ENCODE data around the gene RBM44.
"Not testable (repeated sequence)": the region's sequence is repeated elsewhere in the genome, so short reads cannot be mapped to it uniquely, and the experiment has no call there.

The RBM44 gene

GRCh38 chr2:237798236-237799059 is at the start of gene RBM44:
TSS of gene RBM44 (plus strand) at chr2:237798779. CDS start at chr2:237813610, 14,831 bp downstream.
- DNase-seq (ENCODE audit: low read depth), result no peak

DNA sequence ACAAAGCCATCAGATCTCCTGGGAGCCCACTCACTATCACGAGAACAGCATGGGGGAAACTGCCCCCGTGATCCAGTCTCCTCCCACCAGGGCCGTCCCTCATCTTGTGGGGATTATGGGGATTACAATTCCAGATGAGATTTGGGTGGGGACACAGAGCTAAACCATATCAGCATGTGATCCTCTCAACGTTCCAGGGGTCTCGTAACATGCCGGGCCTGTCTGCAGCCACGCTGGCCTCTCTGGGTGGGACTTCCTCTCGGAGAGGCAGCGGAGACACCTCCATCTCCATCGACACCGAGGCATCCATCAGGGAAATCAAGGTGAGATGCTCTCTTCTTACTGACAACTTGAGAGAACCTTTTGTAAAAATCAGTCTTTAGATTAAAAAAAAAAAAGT is 49.6 kb upstream of the RBM44 start:
- DNase-seq (ENCODE audit: low read depth), result no peak

DNA sequence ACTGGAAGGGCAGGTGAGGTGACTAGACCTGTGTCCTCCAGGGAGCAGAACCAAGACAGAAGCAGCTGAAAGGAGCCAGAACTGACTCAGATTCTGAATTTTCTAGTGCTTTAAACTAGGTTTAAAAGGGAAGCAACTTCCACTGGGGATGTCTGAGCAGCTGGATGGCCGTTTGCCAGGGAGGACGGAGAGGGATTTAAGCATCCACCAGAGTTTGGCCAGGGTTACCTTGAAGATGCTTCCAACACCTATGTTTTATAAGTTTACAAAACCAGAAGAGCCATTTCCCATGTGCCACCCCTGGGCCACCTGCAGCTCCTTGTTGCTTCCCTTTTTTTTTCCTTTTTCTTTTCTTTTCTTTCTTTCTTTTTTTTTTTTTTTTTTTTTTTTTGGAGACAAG is 48.6 kb upstream of the RBM44 start:
- no peak for DNase-seq (ENCODE audit: low read depth)

GRCh38 chr2:237750441-237750840 is 48.1 kb upstream of the RBM44 start:
- not testable (repeated sequence) for DNase-seq (ENCODE audit: low read depth)

GRCh38 chr2:237752761-237753165 is 45.8 kb upstream of the RBM44 start:
- DNase-seq (ENCODE audit: low read depth), result no peak

GRCh38 chr2:237754182-237754581 is 44.4 kb upstream of the RBM44 start:
- DNase-seq (ENCODE audit: low read depth), result no peak

- DNase-seq (ENCODE audit: low read depth), result no peak
These were observed 43.8 kb upstream of the RBM44 start for GRCh38 chr2:237754626-237755248.

GRCh38 chr2:237757616-237758015 is 41.0 kb upstream of the RBM44 start:
- no peak for DNase-seq (ENCODE audit: low read depth)

DNA sequence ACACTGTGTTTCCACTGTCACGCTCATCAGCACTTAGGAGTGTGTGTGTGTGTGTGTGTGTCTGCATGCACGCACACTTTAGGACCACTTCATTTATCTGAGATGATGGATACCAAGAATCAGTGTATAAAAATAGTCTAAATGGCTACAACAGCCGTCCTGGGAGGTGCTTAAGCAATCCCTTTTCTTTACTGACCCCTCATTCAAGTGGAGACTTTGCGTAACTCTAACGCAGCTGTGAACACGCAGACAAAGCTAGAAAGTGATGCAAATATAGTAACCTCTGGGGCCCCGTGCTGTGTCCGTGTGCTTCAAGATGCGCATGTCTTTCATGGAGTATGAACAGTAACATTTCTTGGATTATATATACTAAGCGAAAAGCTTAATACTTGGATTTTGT is 40.4 kb upstream of the RBM44 start:
- no peak for DNase-seq (ENCODE audit: low read depth)

- DNase-seq (ENCODE audit: low read depth), result no peak
These were observed 39.4 kb upstream of the RBM44 start for GRCh38 chr2:237759176-237759575.

GRCh38 chr2:237760506-237761502 is 37.8 kb upstream of the RBM44 start:
- DNase-seq (ENCODE audit: low read depth), result no peak

DNA sequence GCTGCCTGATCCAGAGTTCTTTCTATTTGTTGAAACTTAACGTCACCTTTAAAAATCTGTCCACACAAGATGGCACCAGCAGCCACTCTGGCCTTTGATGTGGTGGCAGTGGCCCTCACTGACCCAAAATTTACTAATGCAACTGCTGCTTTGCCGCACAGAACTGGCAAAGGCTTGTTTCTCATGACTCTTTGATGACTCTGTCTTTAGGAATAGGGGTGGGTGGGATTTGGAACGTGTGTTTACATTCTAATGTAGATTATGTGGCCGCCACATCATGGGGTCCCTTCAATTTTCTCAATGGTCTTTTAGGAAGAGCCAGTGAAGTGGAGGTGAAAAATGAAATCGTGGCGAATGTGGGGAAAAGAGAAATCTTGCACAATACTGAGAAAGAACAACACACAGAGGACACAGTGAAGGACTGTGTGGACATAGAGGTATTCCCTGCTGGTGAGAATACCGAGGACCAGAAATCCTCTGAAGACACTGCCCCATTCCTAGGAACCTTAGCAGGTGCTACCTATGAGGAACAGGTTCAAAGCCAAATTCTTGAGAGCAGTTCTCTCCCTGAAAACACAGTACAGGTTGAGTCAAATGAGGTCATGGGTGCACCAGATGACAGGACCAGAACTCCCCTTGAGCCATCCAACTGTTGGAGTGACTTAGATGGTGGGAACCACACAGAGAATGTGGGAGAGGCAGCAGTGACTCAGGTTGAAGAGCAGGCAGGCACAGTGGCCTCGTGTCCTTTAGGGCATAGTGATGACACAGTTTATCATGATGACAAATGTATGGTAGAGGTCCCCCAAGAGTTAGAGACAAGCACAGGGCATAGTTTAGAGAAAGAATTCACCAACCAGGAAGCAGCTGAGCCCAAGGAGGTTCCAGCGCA is 36.0 kb upstream of the RBM44 start:
- DNase-seq (ENCODE audit: low read depth), result not testable (repeated sequence)

GRCh38 chr2:237763812-237764211 is 34.8 kb upstream of the RBM44 start:
- DNase-seq (ENCODE audit: low read depth), result no peak

DNA sequence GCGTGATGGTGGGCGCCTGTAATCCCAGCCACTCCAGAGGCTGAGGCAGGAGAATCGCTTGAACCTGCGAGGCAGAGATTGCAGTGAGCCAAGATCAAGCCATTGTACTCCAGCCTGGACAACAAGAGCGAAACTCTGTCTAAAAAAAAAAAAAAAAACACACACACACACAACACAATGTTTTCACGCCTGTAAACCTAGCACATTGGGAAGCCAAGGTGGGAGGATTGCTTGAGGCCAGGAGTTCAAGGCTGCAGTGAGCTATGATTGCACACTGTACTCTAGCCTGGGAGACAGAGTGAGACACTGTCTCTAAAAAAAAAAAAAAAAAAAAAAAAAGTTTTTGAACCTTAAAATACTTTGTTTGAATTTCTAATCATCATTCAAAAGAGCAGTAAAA is 33.5 kb upstream of the RBM44 start:
- DNase-seq (ENCODE audit: low read depth), result not testable (repeated sequence)

GRCh38 chr2:237765875-237766274 is 32.7 kb upstream of the RBM44 start:
- DNase-seq (ENCODE audit: low read depth), result no peak

GRCh38 chr2:237766340-237766739 is 32.2 kb upstream of the RBM44 start:
- DNase-seq (ENCODE audit: low read depth), result no peak

- no peak for DNase-seq (ENCODE audit: low read depth)
These were observed 26.1 kb upstream of the RBM44 start for GRCh38 chr2:237772513-237772912.

DNA sequence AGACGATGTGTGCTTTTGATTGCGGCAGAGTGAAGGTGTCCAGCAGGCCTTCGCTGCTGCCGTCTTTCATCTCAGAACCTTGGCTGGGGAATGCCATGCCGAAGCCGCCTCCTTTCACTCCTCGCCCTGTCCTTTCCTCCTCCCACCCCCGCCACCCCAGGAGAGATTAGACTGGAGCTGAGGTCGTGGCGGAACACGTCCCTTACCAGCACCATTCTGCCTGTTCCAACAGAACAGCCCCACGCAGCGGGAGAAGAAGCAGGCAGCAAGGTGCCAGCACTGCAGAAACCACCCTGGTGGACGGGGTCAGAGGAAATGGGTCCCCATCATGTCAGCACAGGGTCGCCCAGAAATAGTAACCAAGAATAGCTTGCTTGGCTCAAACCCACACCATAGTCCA is 24.8 kb upstream of the RBM44 start:
- no peak for DNase-seq (ENCODE audit: low read depth)

GRCh38 chr2:237774811-237775553 is 23.6 kb upstream of the RBM44 start:
- DNase-seq (ENCODE audit: low read depth), result peak; percentile 19

DNA sequence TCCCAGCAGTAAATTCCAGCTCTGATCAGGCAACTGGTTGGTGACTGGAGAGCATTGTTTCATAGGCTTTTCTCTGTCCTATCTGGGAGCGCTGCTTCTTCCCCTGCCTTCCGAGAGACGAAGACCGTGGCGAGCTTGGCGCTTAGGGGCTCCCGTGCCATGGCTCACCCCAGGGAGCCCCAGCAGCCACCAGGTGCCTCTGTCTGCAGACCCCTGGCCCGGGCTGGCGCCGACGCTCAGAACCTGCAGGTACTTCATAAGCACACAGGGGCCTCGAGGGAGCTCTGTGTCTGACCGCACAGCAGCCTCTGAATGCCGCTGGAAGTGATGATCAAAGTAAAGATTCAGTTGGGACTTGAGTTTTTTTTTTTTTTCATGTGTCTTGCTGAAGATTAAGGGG is 19.1 kb upstream of the RBM44 start:
- no peak for DNase-seq (ENCODE audit: low read depth)

DNA sequence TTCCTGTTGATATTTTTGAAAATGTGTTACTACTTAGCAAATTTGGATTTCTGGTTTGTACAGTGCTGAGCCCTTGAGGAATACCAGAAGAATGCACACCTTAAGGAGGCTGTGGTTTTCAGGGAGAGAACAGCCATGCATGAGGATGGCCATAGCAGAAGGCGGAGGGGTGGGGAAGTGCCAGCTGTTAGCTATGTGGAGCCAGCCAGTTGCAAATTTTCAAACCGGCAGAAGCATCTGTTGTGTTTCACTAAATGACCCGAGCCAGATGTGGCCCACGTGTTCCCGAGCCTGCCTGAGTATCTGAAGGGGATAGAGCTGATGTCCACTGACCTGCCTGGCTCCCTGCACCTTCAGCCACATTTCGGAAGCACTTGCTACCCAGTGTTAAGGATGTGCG is 16.4 kb upstream of the RBM44 start:
- no peak for DNase-seq (ENCODE audit: low read depth)

Data from activated gamma-delta T cell treated with anti-CD3 and anti-CD28 coated beads, Interleukin-2, amount 50 U/mL, for 16 hours (primary cell).